Ramos (cell line): ENCODE results near the gene FOXL2.

ENCODE experiments used
- in situ Hi-C: fragments of 300-500 bp; cut with MboI; formaldehyde crosslinking; loops from one replicate; pipeline ENCODE4 v1.14.3; 2022; ENCODE audit warnings: low sequenced_read_pairs; ENCODE audit not compliant: unreplicated experiment

The FOXL2 gene

GRCh38 chr3:138935863-138936740 is 10.8 kb downstream of the FOXL2 start:
- in situ Hi-C loops = loop anchor here (5.0 to 10.0 kb wide), 2 partner anchors 396 to 871 kb away; no protein-coding TSS in a partner anchor

DNA sequence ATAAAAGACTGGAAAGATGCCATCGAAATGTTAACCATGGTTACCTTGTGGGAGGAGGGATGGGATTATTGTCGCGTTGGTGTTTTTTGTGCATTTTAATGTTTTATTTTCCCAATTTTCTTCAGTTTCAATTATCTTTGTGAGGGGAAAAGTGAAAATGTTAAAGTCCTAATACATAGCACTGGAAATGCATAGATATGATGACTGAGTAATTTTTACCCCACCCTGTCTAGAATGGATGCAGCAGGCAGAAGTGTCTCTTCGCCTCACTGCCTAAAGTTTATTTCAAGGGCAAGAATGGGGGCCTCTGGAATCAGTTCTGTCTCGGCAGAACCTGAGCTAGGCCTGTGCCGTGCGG is 11.5 kb downstream of the FOXL2 start:
- in situ Hi-C loops = loop anchor here (5.0 to 10.0 kb wide), 2 partner anchors 397 to 871 kb away; no protein-coding TSS in a partner anchor

DNA sequence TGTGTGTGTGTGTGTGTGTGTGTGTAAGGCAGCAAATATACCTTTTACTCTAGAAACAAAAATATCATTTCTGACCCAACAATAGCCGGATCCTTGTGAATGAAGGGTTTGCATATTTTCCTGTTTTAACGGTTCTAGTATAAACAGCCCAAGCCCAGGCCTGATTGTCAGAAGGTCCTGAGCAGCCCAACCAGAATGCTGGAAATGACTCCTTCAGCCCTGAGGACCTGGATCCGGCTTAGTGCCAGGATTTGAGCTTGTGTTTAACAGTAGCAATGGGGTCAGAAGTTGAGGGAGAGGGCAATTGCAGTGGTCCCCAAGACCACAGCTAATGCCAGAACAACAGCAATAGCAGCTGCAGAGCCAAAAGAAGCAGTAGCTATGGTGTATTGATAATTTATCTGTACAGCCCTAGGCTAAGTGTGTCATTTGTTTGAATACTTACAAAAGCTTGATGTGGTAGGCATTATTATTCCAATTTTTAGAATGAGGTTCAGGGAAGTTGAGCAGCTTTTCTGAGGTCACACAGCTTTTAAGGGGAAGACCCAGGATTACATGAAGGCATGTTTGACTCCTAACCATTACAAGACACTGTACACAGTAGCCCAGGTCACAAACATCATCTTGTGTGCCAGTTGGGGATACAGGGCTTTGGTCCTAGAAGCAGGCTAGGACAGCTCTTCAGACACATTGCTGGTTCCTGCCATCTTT is 12.8 kb downstream of the FOXL2 start:
- in situ Hi-C loops = loop anchor here (10.0 kb wide), 1 partner anchor 869 kb away; no protein-coding TSS in a partner anchor

DNA sequence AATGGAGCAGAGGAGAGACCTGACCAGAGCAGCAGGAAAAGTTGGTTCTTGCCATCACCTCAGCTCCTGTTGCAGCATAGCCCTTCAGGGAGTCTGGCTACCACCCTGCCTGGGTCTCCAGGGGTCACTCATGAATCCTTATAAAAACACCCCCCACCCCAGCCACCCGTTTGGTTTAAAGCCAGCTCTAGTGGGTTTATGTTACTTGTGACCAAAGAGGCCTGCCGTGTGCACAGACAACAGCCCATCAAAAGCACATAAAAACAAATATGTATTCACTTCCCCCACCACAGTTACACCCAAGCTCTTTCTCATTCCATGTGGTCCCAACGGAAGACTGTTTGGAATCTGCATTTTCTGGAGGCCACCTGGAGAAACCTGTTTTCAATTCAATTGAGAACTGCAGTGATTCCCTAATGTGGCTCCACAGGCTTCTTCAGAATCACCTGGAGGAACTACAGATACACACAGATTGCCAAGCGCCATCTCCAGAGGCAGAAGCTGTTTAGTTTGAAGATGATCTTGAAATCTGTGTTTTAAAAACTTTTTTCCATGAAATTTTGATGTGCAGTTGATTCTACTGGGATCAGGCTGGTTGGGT is 13.8 kb downstream of the FOXL2 start:
- in situ Hi-C loops = loop anchor here (10.0 kb wide), 1 partner anchor 868 kb away; no protein-coding TSS in a partner anchor

- in situ Hi-C loops = no loop called here
Observed at GRCh38 chr3:138928727-138929372, 18.1 kb downstream of the FOXL2 start.

GRCh38 chr3:138923531-138923994 is 23.4 kb downstream of the FOXL2 start:
- in situ Hi-C loops = loop anchor here (5.0 kb wide), 1 partner anchor 461 kb away; no protein-coding TSS in a partner anchor

GRCh38 chr3:138922400-138922799 is 24.5 kb downstream of the FOXL2 start:
- in situ Hi-C loops = loop anchor here (5.0 kb wide), 1 partner anchor 460 kb away; no protein-coding TSS in a partner anchor

DNA sequence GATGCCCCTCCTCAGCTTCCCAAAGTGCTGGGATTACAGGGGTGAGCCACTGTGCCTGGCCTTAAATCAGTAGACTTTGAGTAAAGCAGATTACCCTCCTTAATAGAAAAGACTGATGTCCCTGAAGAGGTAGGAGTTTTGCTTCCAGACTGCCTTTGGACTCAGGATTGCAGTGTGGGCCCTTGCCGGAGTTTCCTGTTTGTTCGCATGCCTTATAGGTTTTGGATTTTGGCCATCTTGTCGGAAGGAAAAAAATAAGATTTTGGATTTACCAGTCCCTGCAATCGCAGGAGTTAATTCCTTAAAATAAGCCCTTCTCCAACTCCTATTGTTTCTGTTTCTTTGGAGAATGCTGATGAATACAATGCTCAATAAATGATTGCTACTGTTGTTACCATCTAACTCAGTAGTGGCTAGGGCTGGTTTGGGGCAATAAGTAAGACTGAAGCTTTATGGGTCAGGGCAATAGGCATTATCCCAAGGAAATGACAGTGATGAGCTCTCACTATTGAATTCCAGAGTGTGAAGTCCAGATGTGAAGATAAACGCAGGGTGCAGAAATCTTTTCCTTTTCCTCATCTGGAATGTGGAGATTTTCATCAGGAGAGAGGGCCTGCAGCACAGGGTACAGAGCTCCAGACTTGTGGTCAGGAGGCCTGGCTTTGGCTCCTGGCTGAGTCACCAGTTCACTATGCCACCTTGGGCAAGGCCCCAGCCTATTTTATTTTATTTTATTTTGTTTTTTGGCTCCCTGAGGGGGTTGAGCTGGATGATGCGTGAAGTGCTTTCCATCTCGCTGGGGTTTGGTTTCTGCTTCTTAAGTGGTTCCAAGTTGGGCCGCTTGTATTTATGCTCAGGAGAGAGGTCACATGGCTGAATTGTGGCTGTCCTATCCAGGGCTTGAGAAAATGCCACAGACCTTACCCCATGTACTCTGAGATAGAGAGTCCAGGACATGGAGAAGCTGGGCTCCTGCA is 25.3 kb downstream of the FOXL2 start:
- in situ Hi-C loops = loop anchor here (5.0 kb wide), 1 partner anchor 459 kb away; no protein-coding TSS in a partner anchor

- in situ Hi-C loops = loop anchor here (5.0 kb wide), 3 partner anchors 222 to 502 kb away; no protein-coding TSS in a partner anchor
Observed at GRCh38 chr3:138919325-138919724, 27.6 kb downstream of the FOXL2 start.

DNA sequence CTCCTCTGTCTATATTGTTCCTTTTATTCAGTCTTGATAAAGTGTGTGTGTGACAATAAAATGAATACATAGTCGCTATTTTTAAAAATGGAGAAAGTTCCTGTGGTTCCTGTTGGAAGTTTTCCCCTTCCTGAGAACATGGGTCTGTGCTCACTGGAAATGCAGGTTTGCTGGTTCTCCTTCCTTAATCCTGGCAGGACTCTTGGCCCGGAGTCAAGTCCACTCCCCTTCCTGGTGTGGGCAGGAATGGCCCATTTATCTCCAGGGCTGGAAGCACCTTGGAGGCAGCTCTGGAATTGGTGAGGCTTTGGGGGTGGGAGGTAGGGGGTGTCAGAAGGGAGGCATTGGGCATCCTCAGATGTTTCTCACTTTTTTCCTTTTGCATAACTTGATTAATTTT is 30.1 kb downstream of the FOXL2 start:
- in situ Hi-C loops = loop anchor here (5.0 kb wide), 3 partner anchors 220 to 500 kb away; no protein-coding TSS in a partner anchor

- in situ Hi-C loops = loop anchor here (5.0 kb wide), 3 partner anchors 218 to 498 kb away; no protein-coding TSS in a partner anchor
Observed at GRCh38 chr3:138915503-138916498, 31.1 kb downstream of the FOXL2 start.

GRCh38 chr3:138914870-138915502 is 32.0 kb downstream of the FOXL2 start:
- in situ Hi-C loops = loop anchor here (5.0 kb wide), 3 partner anchors 218 to 498 kb away; no protein-coding TSS in a partner anchor

- in situ Hi-C loops = no loop called here
Observed at GRCh38 chr3:138913766-138914165, 33.2 kb downstream of the FOXL2 start.

- in situ Hi-C loops = no loop called here
Observed at GRCh38 chr3:138912237-138912636, 34.7 kb downstream of the FOXL2 start.

DNA sequence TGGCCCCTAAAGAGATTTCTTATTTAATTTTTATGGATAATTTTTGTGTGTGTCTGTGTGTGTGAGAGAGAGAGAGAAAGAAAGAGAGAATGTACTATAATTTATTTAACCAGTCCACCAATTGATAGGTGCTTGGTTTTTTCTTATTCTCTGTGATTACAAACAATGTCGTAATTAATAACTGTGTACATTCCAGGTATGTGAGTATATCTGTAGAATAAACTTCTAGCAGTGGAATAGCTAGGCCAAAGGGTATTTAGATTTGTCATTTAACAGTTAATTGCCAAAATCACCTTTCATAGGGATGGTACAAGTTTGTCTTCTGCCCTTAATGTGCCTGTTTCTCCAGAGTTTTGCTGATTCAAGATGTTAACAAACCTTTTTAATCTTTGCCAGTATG is 35.3 kb downstream of the FOXL2 start:
- in situ Hi-C loops = no loop called here

DNA sequence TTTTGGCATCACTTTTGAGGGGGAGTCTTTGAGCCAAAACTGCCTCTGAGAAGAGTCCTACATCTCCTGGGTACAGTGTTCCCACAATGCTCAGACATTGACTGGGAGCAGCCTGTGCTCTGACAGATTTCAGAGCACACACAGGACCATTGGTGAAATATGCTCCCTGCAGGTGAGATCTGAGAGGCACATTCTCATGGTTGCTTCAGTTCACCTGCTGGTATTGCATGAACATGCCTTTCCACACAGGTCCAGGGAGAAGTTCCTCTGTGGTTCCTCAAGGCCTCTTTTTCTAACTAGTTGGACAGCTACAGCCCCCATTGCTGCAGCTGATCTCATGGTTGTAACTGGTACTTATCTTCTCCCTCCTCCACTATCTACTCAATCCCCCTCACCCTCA is 37.0 kb downstream of the FOXL2 start:
- in situ Hi-C loops = no loop called here

- in situ Hi-C loops = no loop called here
Observed at GRCh38 chr3:138908846-138909245, 38.1 kb downstream of the FOXL2 start.
